ENCODE data around the gene ABCC1. TPM values are rescaled to one million over a fixed set of nuclear protein-coding genes. Genes with fewer than 3 reads are reported as not detected.

Gene ABCC1
- total RNA-seq, 1 experiment from 2014 or later = 139 TPM

GRCh38 chr16:16048904-16049582 lies 99.6 kb downstream of the ABCC1 start:
- no peaks in the 10 kb centered on the region for H4K20me1 ChIP-seq (ENCODE audit: insufficient read depth)
- TF ChIP-seq CTCF (conservative IDR thresholded peaks at IDR 0.05) (no peak), EZH2 (IDR thresholded peaks at IDR 0.05; ENCODE audit: low read depth) (no peak)
- no peak overlapping the region for H3K4me3 ChIP-seq
- H3K27ac ChIP-seq = no peak overlapping the region
- H3K9me3 ChIP-seq (ENCODE audit: insufficient read depth, low read depth) = peaks cover 4% of the 10 kb centered on the region; the same call in 1 of the 2 replicates
- intact Hi-C loops (cut with micrococcal nuclease; ENCODE audit: unreplicated experiment) = no loop called here
- no peak overlapping the region for H2AFZ ChIP-seq
- peaks cover 32% of the 10 kb centered on the region for H3K4me1 ChIP-seq (replicated peaks; ENCODE audit: insufficient read depth)
- H3K79me2 ChIP-seq (ENCODE audit: low read depth) = peaks cover 28% of the 10 kb centered on the region
- peaks cover 39% of the 10 kb centered on the region for H3F3A ChIP-seq (ENCODE audit: insufficient read depth, low read depth)
- H3K27me3 ChIP-seq (ENCODE audit: insufficient read depth, low read depth) = no peaks in the 10 kb centered on the region
- POLR2A ChIA-PET (ENCODE audit: unreplicated experiment) = no interaction called here
- H3K4me2 ChIP-seq = no peak overlapping the region
- DNase-seq = no peak
- H3K9me2 ChIP-seq (ENCODE audit: insufficient read depth) = no peaks in the 10 kb centered on the region
- no TSS peak for BruUV-seq (replicated peaks)
- H3K36me3 ChIP-seq (ENCODE audit: low read depth) = peaks cover 61% of the 10 kb centered on the region
- CTCF ChIA-PET = no interaction called here

GRCh38 chr16:16050106-16050505 lies 100.7 kb downstream of the ABCC1 start:
- Histone ChIP-seq H3K4me1 (replicated peaks; ENCODE audit: insufficient read depth) (peaks cover 23% of the 10 kb centered on the region), H3K36me3 (ENCODE audit: low read depth) (peaks cover 57% of the 10 kb centered on the region), H3F3A (ENCODE audit: insufficient read depth, low read depth) (peaks cover 29% of the 10 kb centered on the region), H3K79me2 (ENCODE audit: low read depth) (peaks cover 28% of the 10 kb centered on the region), H3K9me3 (ENCODE audit: insufficient read depth, low read depth) (no peaks in the 10 kb centered on the region), H3K27me3 (ENCODE audit: insufficient read depth, low read depth) (no peaks in the 10 kb centered on the region), H3K9me2 (ENCODE audit: insufficient read depth) (no peaks in the 10 kb centered on the region), H2AFZ (no peak overlapping the region), H3K4me2 (no peak overlapping the region), H4K20me1 (ENCODE audit: insufficient read depth) (no peaks in the 10 kb centered on the region), H3K4me3 (no peak overlapping the region), H3K27ac (no peak overlapping the region)
- DNase-seq = no peak
- TF ChIP-seq CTCF (conservative IDR thresholded peaks at IDR 0.05) (no peak), EZH2 (IDR thresholded peaks at IDR 0.05; ENCODE audit: low read depth) (no peak)
- no TSS peak for BruUV-seq (replicated peaks)
- intact Hi-C loops (cut with micrococcal nuclease; ENCODE audit: unreplicated experiment) = no loop called here
- ChIA-PET POLR2A (ENCODE audit: unreplicated experiment) (no interaction called here), CTCF (no interaction called here)

- no TSS peak for BruUV-seq (replicated peaks)
- Histone ChIP-seq H3F3A (ENCODE audit: insufficient read depth, low read depth) (peaks cover 19% of the 10 kb centered on the region), H3K36me3 (ENCODE audit: low read depth) (peaks cover 55% of the 10 kb centered on the region), H3K27me3 (ENCODE audit: insufficient read depth, low read depth) (no peaks in the 10 kb centered on the region), H2AFZ (no peak overlapping the region), H3K27ac (no peak overlapping the region), H3K9me2 (ENCODE audit: insufficient read depth) (no peaks in the 10 kb centered on the region), H3K4me1 (replicated peaks; ENCODE audit: insufficient read depth) (peaks cover 13% of the 10 kb centered on the region), H3K4me3 (no peak overlapping the region), H3K79me2 (ENCODE audit: low read depth) (peaks cover 28% of the 10 kb centered on the region), H3K9me3 (ENCODE audit: insufficient read depth, low read depth) (no peaks in the 10 kb centered on the region), H3K4me2 (no peak overlapping the region), H4K20me1 (ENCODE audit: insufficient read depth) (no peaks in the 10 kb centered on the region)
- DNase-seq = no peak
- ChIA-PET CTCF (no interaction called here), POLR2A (ENCODE audit: unreplicated experiment) (no interaction called here)
- intact Hi-C loops (cut with micrococcal nuclease; ENCODE audit: unreplicated experiment) = no loop called here
- TF ChIP-seq EZH2 (IDR thresholded peaks at IDR 0.05; ENCODE audit: low read depth) = no peak
- TF ChIP-seq CTCF (conservative IDR thresholded peaks at IDR 0.05) = no peak
These were observed 101.7 kb downstream of the ABCC1 start for GRCh38 chr16:16051132-16051531.
